Lower leg skin (tissue), 3 donors: ENCODE data around the gene AQP5.

ENCODE experiments used
- POLR2A ChIP-seq, 2 donors: fragments of 450-650 bp; IDR thresholded peaks; one replicate each; pipeline ENCODE4 v1.6.1; 2016 to 2017; ENCODE audit warnings: antibody characterized with exemption in 2 of 2, mild to moderate bottlenecking in 1 of 2, moderate library complexity in 1 of 2
- TF ChIP-seq, protein P1 (sequence below), 3 donors: fragments of 450-650 bp; IDR thresholded peaks; one replicate each; pipeline ENCODE4 v1.5.1; 2016; ENCODE audit warnings: antibody characterized with exemption in 3 of 3, mild to moderate bottlenecking in 3 of 3, moderate library complexity in 2 of 3

- TF ChIP-seq, protein P1, sequence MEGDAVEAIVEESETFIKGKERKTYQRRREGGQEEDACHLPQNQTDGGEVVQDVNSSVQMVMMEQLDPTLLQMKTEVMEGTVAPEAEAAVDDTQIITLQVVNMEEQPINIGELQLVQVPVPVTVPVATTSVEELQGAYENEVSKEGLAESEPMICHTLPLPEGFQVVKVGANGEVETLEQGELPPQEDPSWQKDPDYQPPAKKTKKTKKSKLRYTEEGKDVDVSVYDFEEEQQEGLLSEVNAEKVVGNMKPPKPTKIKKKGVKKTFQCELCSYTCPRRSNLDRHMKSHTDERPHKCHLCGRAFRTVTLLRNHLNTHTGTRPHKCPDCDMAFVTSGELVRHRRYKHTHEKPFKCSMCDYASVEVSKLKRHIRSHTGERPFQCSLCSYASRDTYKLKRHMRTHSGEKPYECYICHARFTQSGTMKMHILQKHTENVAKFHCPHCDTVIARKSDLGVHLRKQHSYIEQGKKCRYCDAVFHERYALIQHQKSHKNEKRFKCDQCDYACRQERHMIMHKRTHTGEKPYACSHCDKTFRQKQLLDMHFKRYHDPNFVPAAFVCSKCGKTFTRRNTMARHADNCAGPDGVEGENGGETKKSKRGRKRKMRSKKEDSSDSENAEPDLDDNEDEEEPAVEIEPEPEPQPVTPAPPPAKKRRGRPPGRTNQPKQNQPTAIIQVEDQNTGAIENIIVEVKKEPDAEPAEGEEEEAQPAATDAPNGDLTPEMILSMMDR (IDR thresholded peaks at IDR 0.05): no peak
- no peak for TF ChIP-seq POLR2A (IDR thresholded peaks at IDR 0.05)
Observed at GRCh38 chr12:49945394-49946080, 16.1 kb upstream of the AQP5 start.
